Adrenal gland (tissue), 12 donors: ENCODE results near the gene PRKRA. TPM values are rescaled to one million over a fixed set of nuclear protein-coding genes. Genes with fewer than 3 reads are reported as not detected.

Experiments used
- DNase-seq, 7 donors: peaks; one replicate each; pipeline ENCODE4 v3.0.0-alpha.2; 2019 to 2020
- H3K27ac ChIP-seq, 5 donors: fragments of 200-600 bp; sonication (generic) in 4 of 5; 1 replicate in 3 of 5; 2 replicates in 2 of 5; pipeline versions ENCODE4 v1.5.1 to v1.8.0; 2016 to 2020; ENCODE audit warnings: mild to moderate bottlenecking in 1 of 5
- H3K27me3 ChIP-seq: fragments of 200-600 bp; 2 replicates; pipeline ENCODE4 v1.8.0; 2021
- H3K36me3 ChIP-seq, 2 donors: fragments of 200-600 bp; replicated peaks in 1 of 2; 1 replicate in 1 of 2; 2 replicates in 1 of 2; pipeline versions ENCODE4 v1.5.1 to v1.8.0; 2018 to 2022
- H3K4me1 ChIP-seq, 2 donors: fragments of 200-600 bp; replicated peaks in 1 of 2; 1 replicate in 1 of 2; 2 replicates in 1 of 2; pipeline versions ENCODE4 v1.5.1 to v1.8.0; 2018 to 2021
- H3K4me3 ChIP-seq, 4 donors: fragments of 200-600 bp; sonication (generic) in 3 of 4; one replicate each; pipeline ENCODE4 v1.5.1; 2016 to 2018
- H3K9me3 ChIP-seq, 3 donors: fragments of 200-600 bp; sonication (generic) in 1 of 3; replicated peaks in 1 of 3; 1 replicate in 2 of 3; 2 replicates in 1 of 3; pipeline versions ENCODE4 v1.5.1 to v1.8.0; 2016 to 2021
- CTCF ChIP-seq, 6 experiments: fragments of 450-650 bp in 4 of 6; fragments of 200-600 bp in 2 of 6; sonication (generic) in 1 of 6; IDR thresholded peaks; 1 replicate in 5 of 6; 2 replicates in 1 of 6; pipeline versions ENCODE4 v1.5.1 to v1.8.0; 2016 to 2021; ENCODE audit warnings: antibody characterized with exemption in 6 of 6, mild to moderate bottlenecking in 2 of 6, moderate library complexity in 1 of 6
- POLR2A ChIP-seq, 2 donors: fragments of 450-650 bp; IDR thresholded peaks; one replicate each; pipeline ENCODE4 v1.6.1; 2017; ENCODE audit warnings: antibody characterized with exemption in 2 of 2, mild to moderate bottlenecking in 2 of 2, moderate library complexity in 1 of 2
- WGBS, 4 donors: extraction: QIAGEN DNeasy Blood & Tissue Kit in 2 of 4; methylation state at CpG; one replicate each; pipeline versions ENCODE4 v1.1.5 to v1.1.7; 2013 to 2017; 5-methylcytosine and 5-hydroxymethylcytosine counted together
- intact Hi-C, 2 donors: fragments of 100-400 bp; cut with DNase I; formaldehyde crosslinking; loops; one replicate each; pipeline versions ENCODE4 v1.14.1 to v1.15.0; 2022 to 2023
- polyA plus RNA-seq, 3 donors: library from polyadenylated mRNA; stranded (reverse); fragments of 200-250 nt in 2 of 3; fragments of 350-450 nt in 1 of 3; fragmentation: Illumina TruSeq in 1 of 3; extraction: RNeasy Lipid Tissue Mini Kit (QIAGEN cat#74804) in 1 of 3; gene quantifications; one replicate each; pipeline ENCODE4 v1.2.3, GENCODE V29; 2013 to 2014
- total RNA-seq, 9 donors: library from RNA; depleted of rRNA in 4 of 9; stranded (reverse); fragments of >200 nt in 4 of 9; fragments of 120-200 nt in 1 of 9; fragmentation: NEBNext Ultra II Directional in 1 of 9; extraction: Animal tissue kit (Norgen Biotek cat#: 25700) in 1 of 9; gene quantifications; one replicate each; pipeline versions ENCODE4 v1.1.0 to v1.2.4, GENCODE V29; 2013 to 2023
- donor health status: healthy with polysubstance abuse.
- donor health status: Bipolar disorder and iron deficiency.
- donor health status: DM: yes; HTN: yes; CAD: no.
- donor health status: DM: no; HTN: no; CAD: no.
- donor health status: DM: no; HTN: no; CAD: no.
- donor health status: DM: yes; HTN: yes; CAD: no.

Gene PRKRA
- total and polyA plus RNA-seq, 12 donors: 33.5 to 55.2 (median 42.3) TPM

- WGBS, 4 donors: 95 to 98% (median 97%) methylated on average over 2 of the region's 2 CpGs
- H3K27ac ChIP-seq: no peak overlapping the region
- TF ChIP-seq CTCF (IDR thresholded peaks at IDR 0.05) (no peak), POLR2A (IDR thresholded peaks at IDR 0.05) (no peak)
- H3K4me3 ChIP-seq: no peak overlapping the region
- no peaks in the 10 kb centered on the region for H3K9me3 ChIP-seq
- no peaks in the 10 kb centered on the region for H3K27me3 ChIP-seq
- intact Hi-C loops: no loop called here
- no peaks in the 10 kb centered on the region for H3K4me1 ChIP-seq
- H3K36me3 ChIP-seq: peaks cover 0 to 70% of the 10 kb centered on the region in 2 donors
- no peak for DNase-seq
These were observed 14.3 kb downstream of the PRKRA start for GRCh38 chr2:178436662-178437061.

- no peak overlapping the region for H3K27ac ChIP-seq
- intact Hi-C loops: no loop called here
- H3K36me3 ChIP-seq: peaks cover 0 to 36% of the 10 kb centered on the region in 2 donors
- TF ChIP-seq CTCF (IDR thresholded peaks at IDR 0.05): no peak
- no peak for TF ChIP-seq POLR2A (IDR thresholded peaks at IDR 0.05)
- no peak overlapping the region for H3K4me3 ChIP-seq
- H3K4me1 ChIP-seq: no peaks in the 10 kb centered on the region
- no peaks in the 10 kb centered on the region for H3K27me3 ChIP-seq
- H3K9me3 ChIP-seq: peaks cover 0 to 7% (median 0%) of the 10 kb centered on the region in 3 donors
- no peak for DNase-seq
These were observed 21.6 kb downstream of the PRKRA start for GRCh38 chr2:178429336-178429735.

DNA sequence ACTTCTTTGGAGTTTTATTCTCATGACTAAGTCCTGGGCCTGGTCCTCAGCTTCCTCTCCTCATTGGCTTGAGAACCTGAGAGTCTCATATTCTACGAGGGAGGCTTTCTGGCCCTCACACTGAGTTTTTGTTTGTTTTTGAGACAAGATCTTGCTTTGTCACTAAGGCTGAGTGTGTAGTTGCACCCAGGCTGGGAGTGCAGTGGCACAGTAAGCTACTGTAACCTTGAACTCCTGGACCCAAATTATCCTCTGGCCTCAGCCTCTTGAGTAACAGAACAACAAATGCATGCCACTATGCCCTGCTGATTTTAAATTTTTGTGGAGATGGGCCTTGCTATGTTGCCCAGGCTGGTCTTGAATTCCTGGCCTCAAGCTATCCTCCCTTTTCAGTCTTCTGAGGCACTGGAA lies 22.6 kb downstream of the PRKRA start:
- Histone ChIP-seq H3K4me3 (no peak overlapping the region), H3K9me3 (peaks cover 0 to 7% (median 0%) of the 10 kb centered on the region in 3 donors), H3K27me3 (no peaks in the 10 kb centered on the region), H3K4me1 (no peaks in the 10 kb centered on the region), H3K27ac (no peak overlapping the region), H3K36me3 (peaks cover 0 to 27% of the 10 kb centered on the region in 2 donors)
- DNase-seq: peak in 1 of 7 donors; percentile 9
- intact Hi-C loops: no loop called here
- TF ChIP-seq CTCF (IDR thresholded peaks at IDR 0.05): no peak
- TF ChIP-seq POLR2A (IDR thresholded peaks at IDR 0.05): no peak
- WGBS, 4 donors: 80 to 89% (median 84%) methylated on average over 1 of the region's 1 CpG

- Histone ChIP-seq H3K27ac (no peak overlapping the region), H3K4me1 (no peaks in the 10 kb centered on the region), H3K9me3 (peaks cover 0 to 7% (median 0%) of the 10 kb centered on the region in 3 donors), H3K27me3 (no peaks in the 10 kb centered on the region), H3K4me3 (no peak overlapping the region), H3K36me3 (peaks cover 0 to 20% of the 10 kb centered on the region in 2 donors)
- 87 to 93% (median 90%) methylated on average over 2 of the region's 2 CpGs for WGBS, 4 donors
- intact Hi-C loops: no loop called here
- DNase-seq: no peak
- no peak for TF ChIP-seq POLR2A (IDR thresholded peaks at IDR 0.05)
- no peak for TF ChIP-seq CTCF (IDR thresholded peaks at IDR 0.05)
These were observed 23.5 kb downstream of the PRKRA start for GRCh38 chr2:178427458-178427857.
